ENCODE data around the gene PTGES.
"Not testable (repeated sequence)": the region's sequence is repeated elsewhere in the genome, so short reads cannot be mapped to it uniquely, and the experiment has no call there.

Gene PTGES, protein sequence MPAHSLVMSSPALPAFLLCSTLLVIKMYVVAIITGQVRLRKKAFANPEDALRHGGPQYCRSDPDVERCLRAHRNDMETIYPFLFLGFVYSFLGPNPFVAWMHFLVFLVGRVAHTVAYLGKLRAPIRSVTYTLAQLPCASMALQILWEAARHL

DNA sequence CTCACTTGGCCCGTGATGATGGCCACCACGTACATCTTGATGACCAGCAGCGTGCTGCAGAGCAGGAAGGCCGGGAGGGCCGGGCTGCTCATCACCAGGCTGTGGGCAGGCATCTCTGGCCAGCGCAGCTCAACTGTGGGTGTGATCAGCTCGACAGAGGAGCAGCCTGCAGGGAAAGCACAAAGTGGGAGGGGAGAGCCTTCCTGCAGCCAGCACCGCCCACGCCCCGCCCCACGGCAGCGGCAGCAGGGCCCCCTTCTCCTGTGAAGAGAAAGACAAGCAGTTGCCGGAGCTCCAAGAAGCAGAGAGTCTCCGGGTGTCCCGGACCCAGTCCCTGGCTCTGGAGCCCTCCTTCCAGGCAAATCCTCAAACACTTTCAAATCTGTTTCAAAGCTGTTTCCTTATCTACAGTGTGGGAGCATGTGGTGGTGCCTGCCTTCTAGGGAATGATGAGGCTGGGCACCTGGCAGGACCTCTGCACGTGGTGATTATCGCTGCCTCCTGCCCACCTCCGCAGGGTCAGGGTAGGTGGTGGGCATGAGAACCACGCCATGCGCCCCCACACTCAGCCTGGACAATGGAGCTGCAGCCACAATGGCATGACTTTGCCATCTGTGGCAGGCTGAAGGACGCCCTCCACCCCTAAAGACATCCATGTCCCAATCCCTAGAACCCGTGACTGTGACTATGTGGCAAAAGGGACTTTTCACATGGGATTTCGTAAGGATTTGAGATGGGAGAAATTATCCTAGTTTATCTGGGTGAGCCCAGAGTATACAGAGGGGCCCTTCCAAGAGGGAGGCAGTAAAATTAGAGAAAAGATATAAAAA is at the start of gene PTGES:
PTGES (minus strand) TSS at position 143 of the 830 bp plus-strand sequence; CDS start at position 113, 30 bp downstream.
- peak; percentile 40 for DNase-seq (ENCODE audit: low read depth)

DNA sequence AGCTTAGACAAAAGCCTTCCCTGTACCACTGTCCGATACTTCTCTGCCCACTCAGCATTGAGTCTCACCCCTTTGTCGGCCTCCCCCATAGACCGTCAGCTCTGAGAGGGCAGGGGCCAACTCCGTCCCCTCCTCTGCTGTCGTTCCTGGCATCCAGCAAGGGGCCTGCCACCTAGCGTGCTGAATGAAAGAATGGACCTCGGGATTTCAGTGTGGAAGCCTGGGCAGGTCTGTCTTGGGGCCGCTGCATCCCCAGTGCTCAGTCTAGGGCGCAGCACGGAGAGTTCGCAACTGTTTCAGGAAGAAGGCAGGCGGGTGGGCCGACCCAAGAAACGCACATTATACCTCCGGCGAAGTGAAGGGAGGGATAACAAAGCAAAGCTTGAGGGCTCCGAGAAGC is 48.7 kb upstream of the PTGES start:
- DNase-seq (ENCODE audit: low read depth) = no peak

DNA sequence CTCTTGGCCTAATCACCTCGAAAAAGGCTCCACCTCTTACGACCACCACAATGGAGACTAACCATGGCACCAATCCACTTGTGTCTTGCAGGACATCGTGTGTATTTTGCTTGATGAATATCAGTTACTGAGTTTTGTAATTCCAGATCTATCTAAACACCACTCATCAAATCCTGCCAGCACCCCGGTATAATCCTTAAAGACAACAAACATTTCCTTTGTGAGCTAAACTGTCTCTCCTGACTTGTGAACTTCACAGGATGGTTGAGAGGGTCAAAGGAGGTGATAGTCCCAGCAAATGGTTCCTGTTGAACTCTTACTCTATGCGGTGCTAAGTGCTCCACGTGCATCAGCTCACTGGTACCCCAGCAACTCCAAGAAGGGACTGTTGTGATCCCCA is 46.1 kb upstream of the PTGES start:
- DNase-seq (ENCODE audit: low read depth) = no peak

DNA sequence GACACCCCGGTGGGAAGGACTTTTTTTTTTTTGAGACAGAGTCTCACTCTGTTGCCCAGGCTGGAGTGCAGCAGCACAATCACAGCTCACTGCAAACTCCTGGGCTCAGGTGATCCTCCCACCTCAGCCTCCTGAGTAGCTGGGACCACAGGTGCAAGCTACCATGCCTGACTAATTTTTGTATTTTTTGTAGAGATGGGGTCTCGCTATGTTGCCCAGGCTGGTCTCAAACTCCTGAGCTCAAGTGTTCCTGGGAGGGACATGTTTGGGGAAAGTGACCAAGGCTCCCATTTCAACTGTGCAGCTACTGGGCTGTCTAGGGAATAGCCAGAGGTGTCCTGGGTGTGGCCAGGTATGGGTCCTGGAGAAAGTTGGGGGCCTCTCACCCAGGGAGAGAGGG is 43.2 kb upstream of the PTGES start:
- DNase-seq (ENCODE audit: low read depth) = not testable (repeated sequence)

DNA sequence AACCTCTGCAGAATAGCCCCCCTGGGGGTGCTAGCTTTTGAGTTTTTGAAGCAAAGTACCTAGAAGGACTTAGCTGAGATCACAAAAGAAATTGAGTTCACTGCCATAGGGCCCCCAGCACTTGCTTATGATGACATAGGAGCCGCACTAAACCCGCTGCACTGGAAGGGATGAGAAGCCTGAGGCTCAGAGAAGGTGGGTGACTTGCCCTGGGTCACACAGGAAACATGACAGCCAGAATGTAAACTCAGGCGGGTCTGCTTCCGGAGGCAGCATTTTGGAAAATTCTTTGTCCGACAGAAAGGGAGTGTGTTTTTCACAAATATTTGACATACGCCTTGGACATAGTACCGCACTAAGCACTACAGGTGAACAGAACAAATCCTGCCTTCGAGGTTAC is 41.7 kb upstream of the PTGES start:
- no peak for DNase-seq (ENCODE audit: low read depth)

DNA sequence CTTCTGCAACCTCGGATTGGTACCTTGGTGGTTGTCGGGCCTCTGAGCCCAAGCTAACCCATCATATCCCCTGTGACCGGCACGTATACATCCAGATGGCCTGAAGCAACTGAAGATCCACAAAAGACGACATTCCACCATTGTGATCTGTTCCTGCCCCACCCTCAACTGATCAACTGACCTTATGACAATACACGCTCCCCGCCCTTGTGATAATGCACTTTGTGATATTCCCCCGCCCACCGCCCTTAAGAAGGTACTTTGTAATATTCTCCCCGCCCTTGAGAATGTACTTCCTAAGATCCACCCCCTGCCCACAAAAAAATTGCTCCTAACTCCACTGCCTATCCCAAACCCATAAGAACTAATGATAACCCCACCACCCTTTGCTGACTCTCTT is 33.6 kb upstream of the PTGES start:
- no peak for DNase-seq (ENCODE audit: low read depth)

DNA sequence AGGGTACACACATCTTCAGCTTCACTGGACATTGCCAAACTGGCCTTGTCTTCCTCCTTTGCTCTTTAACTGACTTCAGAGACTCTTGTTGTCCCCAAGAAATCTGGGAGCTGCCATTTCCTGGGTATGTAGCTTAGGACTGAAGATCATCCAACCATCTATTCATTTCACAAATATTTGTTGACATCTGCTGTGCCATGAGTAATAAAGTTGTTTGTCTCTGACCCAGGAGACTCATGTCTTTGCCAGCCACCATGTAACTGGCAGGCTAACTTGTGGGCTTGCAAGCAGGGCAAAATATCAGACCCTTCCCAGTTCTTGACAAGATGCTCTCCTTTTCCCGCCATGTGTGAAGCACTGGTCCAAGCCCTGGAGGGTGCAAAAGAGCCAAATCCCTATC is 33.0 kb upstream of the PTGES start:
- no peak for DNase-seq (ENCODE audit: low read depth)

DNA sequence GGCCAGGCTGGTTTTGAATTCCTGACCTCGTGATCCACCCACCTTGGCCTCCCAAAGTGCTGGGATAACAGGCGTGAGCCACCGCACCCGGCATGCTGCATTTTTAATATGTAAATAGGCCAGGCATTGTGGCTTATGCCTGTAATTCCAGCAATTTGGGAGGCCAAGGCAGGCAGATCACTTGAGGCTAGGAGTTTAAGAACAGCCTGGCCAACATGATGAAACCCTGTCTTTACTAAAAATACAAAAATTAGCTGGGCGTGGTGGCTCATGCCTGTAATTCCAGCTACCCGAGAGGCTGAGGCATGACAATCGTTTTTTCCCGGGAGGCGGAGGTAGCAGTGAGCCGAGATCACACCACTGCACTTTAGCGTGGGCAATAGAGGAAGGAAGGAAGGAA is 32.1 kb upstream of the PTGES start:
- not testable (repeated sequence) for DNase-seq (ENCODE audit: low read depth)

DNA sequence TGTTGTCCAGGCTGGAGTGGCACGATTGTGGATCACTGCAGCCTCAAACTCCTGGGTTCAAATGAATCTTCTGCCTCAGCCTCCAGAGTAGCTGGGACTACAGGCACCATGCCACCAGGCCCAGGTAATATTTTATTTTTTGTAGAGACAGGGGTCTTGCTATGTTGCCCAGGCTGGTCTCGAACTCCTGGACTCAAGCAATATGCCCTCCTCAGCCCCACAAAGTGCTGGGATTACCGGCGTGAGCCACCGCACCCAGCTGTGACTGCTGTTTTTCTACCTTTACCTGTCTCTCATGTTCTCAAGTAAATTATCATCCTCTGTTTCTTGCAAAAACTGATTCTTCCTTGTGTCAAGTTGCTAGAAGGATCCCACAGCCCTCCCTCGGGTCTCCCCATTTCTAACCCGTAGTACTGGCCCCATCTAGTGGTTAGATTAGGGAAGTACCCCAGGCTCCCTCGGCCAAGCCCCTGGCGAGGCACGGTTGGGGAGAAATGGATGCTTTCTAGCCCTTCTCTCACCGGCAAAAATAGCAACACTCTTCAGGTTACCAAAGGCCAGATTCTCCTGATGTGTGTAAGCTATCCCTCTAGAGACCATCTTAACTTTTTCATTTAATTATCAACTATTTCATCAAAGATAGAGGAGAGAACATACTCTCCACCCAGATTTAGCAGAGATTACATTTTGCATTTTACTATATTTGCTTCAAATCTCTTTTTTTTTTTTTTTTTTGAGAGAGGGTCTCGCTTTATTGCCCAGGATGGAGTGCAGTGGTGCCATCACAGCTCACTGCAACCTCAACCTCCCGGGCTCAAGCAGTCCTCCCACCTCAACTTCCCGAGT is 30.9 kb upstream of the PTGES start:
- DNase-seq (ENCODE audit: low read depth) = peak; percentile 53

DNA sequence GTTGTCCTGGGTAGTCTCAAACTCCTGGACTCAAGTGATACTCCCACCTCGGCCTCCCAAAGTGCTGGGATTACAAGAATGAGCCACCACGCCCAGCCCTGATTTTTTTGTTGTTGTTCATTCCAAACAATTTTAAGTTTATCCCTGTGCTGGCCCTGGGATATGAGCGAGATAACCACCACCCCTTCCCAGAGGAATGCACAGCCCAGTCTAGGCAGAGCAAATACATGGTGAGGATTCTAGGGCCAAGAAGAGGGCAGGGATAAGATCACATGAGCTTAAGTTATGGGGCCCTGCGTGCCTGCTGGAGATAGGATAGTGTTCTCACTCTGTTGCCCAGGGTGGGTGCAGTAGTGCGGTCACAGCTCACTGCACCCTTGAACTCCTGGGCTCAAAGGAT is 29.1 kb upstream of the PTGES start:
- DNase-seq (ENCODE audit: low read depth) = no peak

DNA sequence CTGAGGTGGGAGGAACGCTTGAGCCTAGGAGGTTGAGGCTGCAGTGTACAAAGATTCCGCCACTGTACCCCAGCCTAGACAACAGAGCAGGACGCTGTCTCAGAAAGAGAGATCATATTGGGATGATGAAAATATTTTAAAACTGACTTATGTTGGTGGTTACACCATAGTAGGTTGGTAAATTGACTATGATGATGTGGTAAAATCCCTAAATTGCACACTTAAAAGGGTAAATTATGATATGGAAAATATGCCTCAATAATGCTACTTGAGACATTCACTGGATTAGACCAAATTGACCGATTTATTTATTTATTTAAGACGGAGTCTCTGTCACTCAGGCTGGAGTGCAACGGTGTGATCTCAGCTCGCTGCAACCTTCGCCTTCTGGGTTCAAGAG is 28.3 kb upstream of the PTGES start:
- DNase-seq (ENCODE audit: low read depth) = no peak

DNA sequence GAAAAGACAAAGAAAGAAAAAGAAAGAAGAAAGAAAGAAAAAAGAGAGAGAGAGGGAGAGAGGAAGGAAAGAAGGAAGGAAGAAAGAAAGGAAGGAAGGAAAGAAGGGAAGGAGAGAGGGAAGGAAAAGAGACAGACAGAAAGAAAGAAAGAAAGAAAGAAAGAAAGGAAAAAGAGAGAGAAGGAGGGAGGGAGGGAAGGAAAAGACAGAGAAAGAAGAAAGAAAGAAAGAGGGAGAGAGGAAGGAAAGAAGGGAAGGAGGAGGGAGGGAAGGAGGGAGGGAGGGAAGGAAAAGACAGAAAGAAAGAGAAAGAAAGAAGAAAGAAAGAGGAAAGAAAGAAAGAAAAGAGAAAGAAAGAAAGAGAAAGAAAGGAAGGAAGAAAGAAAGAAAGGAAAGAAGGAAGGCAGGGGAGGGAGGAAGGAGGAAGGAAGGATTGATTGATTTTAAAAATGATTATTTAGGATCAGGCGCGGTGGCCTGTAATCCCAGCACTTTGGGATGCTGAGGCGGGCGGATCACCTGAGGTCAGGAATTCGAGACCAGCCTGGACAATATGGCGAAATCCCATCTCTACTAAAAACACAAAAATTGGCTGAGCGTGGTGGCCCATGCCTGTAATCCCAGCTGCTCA is 26.8 kb upstream of the PTGES start:
- DNase-seq (ENCODE audit: low read depth) = no peak

DNA sequence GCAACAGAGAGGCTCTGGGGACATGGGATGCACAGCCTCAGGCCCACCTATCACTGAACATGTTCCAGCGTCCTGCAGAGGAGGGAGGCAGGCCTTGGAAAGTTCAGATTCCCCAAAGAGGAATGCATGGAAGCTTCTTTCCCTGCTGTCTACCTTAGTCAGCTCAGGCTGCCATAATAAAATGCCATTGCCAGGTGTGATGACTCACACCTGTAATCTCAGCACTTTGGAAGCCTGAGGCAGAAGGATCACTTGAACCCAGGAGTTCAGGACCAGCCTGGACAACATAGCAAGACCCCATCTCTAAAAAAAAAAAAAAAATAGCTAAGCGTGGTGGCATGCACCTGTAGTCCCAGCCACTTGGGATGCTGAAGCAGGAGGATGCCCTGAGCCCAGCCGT is 25.6 kb upstream of the PTGES start:
- no peak for DNase-seq (ENCODE audit: low read depth)

DNA sequence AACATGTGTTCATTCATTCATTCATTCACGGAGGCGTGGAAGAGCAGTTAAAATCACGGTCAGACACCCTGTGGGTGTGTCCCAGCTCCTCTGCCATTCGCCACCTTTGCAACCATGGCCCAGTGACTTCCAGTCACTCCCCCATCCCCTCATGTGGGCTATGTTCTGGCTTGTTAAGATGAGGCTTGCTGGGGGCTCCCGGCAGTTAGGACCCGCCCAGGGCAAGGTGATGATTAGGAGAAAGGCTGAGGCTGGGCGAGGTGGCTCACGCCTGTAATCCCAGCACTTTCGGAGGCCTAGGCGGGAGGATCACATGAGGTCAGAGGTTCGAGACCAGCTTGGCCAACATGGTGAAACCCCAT is 24.9 kb upstream of the PTGES start:
- DNase-seq (ENCODE audit: low read depth) = no peak

DNA sequence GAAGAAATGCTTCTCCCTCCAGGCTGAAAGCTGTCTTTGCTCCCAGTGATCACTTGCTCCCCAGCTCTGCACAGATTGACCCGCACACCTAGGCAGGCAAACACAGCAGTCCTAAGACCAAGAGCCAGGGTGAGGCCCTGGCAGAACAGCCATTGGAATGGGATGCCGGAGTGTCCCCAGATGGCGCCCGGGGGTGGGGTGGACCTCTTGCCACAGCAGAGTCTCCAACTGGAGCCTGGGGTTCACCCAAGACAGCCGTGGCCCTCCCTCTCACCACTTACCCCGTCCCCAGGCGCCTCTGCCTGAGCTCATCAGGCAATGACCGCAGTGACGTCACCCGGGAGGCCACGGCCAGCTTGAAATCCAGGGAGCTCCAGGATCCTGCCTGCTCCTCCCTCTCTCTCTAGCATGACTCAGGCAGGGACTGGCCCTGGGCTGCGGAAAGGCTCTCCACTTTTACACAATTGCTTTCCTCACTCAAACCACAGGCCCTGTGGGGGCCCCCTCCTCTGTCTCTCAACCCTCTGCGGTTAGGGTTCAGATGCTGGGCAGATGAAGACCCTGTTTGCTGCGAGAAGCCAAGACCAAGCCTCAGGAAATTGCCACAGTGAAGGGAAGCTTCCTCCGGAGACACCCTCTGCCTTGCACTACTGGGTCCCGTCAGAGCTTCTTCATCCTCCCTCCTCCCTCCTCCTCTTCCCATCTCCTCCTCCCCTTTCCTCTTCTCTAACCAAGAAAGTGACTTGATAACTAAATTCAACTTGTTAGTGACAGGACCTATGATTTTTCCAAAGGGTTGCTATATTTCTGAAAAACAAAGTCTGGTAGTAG is 24.3 kb upstream of the PTGES start:
- DNase-seq (ENCODE audit: low read depth) = no peak

DNA sequence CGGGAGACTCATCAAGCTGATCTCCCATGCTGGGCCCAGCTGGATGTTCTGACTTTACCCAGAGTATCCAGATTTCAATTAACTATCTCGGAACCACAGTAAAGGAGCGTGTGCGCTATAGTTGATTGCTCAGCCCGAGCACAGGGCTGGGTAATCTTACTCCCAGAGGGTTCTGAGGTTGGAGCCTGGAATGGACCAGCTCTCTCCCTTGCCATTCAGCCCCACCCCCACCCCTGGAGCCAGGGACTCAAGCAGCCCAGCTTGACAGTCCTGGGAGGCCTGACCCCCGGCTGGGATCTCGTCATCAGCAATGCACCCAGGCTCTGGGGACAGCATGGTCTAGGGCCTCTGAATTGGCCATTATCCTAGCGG is 23.7 kb upstream of the PTGES start:
- no peak for DNase-seq (ENCODE audit: low read depth)

DNA sequence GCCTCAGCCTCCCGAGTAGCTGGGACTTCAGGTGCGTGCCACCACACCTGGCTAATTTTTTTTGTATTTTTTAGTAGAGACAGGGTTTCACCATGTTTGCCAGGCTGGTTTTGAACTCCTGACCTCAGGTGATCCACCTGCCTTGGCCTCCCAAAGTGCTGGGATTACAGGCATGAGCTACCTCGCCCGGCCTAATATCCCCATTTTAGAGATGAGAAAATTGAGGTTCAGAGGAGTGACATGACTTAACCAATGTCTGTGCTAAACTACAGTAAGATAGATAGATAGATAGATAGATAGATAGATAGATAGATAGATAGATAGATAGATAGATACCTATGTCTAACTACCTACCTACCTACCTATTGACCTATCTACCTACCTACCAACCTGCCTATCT is 23.3 kb upstream of the PTGES start:
- DNase-seq (ENCODE audit: low read depth) = not testable (repeated sequence)

DNA sequence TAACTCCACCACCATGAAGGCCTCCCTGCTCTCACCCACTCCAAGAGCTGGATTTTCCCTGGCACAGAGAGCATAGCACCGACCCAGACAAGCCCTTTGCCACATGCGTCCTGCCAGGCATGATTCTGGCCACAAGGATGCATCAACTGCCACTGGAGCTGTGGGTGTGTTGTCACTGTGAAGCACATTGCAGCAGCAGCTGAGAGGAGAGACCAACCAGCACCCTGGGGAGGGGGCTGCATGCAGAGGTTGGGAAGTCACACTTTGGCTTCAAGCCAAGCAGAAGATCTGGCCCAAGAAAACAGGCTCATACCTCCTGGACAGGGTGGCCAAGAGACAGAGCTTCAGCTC is 22.6 kb upstream of the PTGES start:
- no peak for DNase-seq (ENCODE audit: low read depth)

DNA sequence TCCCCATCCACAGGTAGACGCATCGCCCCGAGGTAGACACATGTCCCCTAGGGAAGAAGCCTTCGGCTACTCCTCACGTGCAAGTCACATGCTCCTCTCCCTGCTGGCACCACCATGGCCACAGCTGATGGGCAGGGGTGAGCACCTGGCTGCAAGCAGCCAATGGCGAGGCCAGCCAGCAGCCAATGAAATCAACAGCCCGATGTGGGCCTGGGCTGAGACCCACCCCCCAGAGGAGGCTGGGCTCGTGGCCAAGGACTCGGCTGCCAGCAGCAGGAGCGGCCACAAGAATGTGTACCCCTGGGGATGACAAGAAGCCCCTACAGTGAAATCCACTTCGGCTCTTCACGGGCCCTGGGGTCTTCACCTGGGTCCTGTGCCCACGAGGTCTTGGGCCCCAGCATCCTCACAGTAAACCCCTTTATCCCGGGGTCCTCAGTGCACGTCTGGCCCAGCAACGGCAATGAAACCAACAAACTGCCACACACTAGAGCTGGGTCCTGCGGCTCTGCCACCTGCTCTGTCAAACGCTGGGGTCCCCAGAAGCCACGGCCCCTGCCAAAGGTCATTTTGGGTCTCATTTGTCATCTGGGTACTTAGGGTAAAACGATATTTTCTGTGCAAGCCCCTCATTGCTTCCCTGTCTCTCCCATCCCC is 22.1 kb upstream of the PTGES start:
- no peak for DNase-seq (ENCODE audit: low read depth)

DNA sequence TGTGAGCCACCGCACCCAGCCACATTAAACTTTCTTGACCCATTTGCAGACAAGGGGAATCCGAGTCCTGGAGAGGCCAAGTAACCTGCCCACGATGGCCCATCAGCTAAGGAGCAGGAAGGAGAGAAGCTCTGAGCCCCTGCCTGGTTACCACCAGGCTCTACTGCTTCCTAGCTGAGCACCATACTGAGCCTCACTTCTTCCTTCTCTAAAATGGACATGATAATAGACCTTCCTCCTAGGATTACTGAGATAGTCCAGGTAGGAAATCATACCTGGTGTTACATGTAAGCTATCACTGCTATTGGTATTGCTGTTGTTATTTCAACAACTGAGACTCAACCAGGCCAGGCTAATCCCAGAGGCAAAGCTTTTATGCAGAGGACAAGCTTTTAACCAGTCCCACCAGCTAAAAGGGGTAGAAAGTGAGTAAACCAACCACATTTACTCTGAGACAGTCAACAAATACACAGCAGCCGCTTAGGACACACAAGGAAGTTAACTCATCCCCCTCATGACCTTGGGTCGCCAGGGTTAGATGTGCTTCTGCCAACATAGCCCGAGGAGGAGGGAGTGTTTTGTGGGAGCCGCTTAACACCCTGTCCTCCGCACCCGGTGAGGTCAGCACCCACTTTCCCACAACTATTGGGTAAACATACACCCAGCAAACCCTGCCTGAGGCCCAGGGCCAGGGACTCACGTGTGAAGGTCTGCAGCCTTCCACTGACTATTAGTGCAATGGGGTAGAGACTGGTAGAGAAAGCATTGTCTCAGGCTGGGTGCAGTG is 20.6 kb upstream of the PTGES start:
- DNase-seq (ENCODE audit: low read depth) = no peak

DNA sequence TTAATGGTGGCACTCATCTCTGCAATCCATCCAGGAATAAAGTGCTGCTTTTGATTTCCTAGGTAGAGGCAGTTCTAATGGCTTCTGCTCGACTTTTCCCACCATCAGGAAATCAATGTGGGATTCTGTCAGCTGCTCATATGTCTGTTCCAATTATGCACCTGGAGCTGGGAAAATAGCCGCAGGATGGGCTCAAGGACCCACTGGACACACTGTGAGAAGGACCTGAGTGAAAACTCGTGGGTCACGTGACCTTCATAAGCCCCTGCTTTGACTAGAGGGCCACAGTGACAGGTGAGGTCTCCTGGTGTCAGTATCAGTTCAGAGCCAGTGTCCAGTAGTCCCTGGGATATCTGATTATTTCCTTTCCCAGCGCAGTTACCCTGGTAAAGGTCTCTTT is 17.9 kb upstream of the PTGES start:
- no peak for DNase-seq (ENCODE audit: low read depth)

All from activated T-cell treated with anti-CD3 and anti-CD28 coated beads for 1 hour (primary cell).